ENCODE data around the gene SREK1IP1.

DNA sequence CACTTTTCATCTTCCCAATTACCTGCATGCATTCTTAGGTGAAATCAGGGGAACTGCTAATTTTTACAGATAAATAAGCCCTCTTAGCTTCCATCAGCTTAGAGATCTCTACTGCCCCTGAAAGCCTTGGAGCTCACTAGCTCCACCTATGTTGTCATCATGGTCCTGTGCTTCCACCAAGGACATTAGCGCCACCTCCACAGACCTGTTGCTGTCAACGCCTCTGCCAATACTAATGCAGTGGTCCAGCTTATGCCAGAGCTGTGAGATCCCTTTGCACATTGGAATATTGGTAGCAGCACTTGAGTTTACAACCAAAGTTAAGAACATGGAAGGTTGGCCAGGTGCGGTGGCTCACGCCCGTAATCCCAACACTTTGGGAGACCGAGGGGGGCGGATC is 85.9 kb downstream of the SREK1IP1 start:
- TF ChIP-seq CTCF (IDR thresholded peaks at IDR 0.05; ENCODE audit: low read depth, low read length) (no peak), EZH2phosphoT487 (IDR thresholded peaks at IDR 0.05; ENCODE audit: low read depth) (no peak)
